ENCODE measurements around the gene GRB7. TPM values are rescaled to one million over a fixed set of nuclear protein-coding genes. Genes with fewer than 3 reads are reported as not detected.
"Not testable (repeated sequence)": the region's sequence is repeated elsewhere in the genome, so short reads cannot be mapped to it uniquely, and the experiment has no call there.

GRB7 gene
- total RNA-seq, 1 donor from 2014 or later = 2.2 TPM

DNA sequence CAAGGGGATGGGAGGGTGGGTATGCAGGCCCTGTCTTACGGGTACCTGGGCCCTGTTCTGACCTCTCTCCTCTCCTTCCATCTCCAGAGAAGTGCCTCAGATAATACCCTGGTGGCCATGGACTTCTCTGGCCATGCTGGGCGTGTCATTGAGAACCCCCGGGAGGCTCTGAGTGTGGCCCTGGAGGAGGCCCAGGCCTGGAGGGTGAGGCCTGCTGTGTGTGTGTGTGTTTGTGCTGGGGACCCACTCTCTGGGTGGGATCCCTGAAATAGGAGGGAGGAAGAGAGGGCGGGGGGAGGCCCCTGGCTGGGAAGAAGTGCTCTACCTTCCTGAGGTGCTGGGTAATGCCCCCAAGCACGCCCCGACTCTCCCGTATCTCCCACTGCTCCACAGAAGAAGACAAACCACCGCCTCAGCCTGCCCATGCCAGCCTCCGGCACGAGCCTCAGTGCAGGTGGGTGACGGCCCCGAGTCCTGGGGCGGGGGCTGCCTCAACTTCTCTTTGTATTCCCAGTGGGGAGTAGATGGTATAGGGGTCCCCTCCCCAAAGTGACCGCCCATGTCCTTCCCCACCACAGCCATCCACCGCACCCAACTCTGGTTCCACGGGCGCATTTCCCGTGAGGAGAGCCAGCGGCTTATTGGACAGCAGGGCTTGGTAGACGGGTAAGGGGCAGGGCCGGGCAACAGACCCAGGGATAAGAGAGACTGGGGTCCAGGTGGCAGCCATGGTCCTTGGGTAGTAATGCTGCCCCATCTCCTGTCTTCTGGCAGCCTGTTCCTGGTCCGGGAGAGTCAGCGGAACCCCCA lies 7.8 kb downstream of the GRB7 start:
- DNase-seq = no peak
- intact Hi-C loops (cut with DNase I) = no loop called here
- no peak for ATAC-seq (ENCODE audit: poor library complexity)

DNA sequence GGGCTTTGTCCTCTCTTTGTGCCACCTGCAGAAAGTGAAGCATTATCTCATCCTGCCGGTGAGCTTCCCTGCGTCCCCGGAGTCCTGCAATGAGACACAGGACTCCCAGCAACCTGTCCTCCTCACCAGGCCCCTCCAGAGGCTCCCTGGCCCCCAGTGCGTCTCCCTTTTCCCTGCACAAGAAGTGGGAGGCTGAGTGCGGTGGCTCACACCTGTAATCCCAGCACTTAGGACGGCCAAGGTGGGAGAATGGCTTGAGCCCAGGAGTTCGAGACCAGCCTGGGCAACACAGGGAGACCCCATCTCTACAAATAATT lies 8.4 kb downstream of the GRB7 start:
- ATAC-seq (ENCODE audit: poor library complexity) (no peak), DNase-seq (no peak)

DNA sequence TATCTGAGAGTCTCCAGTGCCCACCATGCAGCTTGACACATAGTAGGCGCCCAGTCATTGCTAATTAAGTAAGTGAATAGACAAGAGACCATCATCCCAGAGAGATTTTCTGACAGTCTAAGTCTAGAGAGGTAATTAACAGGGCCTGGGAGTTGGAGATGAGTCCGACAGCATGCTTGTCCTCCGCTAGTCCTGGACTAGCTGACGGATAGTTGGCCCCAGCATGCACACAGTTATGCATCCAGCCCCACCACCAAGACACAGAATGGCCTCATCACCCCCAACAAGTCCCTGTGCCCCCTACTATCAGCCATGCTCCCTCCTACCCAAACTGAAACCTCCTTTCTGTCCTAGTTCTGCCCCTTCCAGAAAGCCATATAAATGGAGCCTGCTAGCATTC lies 10.0 kb downstream of the GRB7 start:
- ATAC-seq (ENCODE audit: poor library complexity) (no peak), DNase-seq (no peak)
- intact Hi-C loops (cut with DNase I) = no loop called here

More for the DNA sequence above, 8.4 kb downstream of the GRB7 start:
- intact Hi-C loops (cut with DNase I) = no loop called here

DNA sequence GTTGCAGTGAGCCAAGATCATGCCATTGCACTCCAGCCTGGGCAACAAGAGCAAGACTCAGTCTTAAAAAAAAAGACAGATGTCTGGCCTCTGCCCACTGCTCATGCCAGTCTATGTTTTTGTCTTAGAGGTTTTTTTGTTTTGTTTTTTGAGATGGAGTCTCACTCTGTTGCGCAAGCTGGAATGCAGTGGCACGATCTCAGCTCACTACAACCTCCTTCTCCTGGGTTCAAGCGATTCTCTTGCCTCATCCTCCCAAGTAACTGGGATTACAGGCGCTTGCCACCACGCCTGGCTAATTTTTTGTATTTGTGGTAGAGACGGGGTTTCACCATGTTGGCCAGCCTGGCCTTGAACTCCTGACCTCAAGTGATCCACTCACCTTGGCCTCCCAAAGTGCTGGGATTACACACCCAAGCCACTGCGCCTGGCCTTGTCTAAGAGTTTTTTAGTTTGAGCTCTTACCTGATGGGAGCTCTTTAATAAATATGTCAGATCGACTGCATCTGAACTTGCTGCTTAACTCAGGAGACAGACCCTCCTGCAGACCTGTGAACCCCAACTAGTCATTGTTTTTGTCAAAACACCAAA lies 10.8 kb downstream of the GRB7 start:
- intact Hi-C loops (cut with DNase I); ATAC-seq (ENCODE audit: poor library complexity); DNase-seq: not testable (repeated sequence)

DNA sequence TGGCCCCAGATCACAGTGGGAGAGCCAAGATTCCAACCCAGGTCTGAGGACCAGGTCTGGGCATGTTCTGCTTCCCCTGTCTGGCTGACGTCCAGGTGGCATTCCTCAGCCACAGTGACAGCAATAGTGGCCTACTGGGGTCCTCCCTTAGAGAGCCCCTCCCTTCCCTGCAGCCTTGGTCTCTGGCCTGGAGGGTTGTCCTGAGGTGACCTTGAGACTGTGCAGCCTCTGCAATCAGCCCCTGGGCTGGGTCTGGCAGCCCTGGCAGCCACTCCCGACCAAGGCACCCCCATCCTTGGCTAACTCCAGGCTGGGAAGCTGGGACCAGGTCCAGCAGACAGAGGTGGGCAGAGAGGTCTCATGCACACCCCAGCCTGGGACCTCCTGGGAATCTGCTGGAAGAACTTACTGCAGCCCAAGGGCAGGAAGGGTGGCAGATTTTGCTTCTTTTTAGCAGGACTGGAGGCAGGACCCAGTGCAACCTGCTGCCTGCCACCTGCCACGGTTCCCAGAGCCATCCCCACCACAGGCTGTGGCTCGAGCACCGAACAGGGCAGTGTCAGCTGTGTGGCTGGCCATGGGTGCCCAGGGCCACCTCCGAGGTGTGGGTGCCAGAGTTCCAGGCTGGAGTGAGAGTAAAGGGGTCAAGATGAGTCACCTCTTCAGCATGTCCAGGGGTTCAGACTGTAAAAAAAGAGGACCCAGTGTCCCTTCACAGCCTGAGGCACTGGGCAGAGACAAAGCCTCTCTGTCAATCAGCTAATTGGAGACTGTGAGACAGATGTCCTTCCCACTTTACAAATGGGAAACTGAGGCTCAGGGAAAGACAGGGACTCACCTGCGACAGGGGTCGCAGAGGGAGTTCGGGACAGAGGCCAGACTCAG lies 12.6 kb downstream of the GRB7 start:
- intact Hi-C loops (cut with DNase I) = loop anchor here (5.0 to 10.0 kb wide), 2 partner anchors 128 to 206 kb away; no protein-coding TSS in a partner anchor
- DNase-seq (peak; percentile 72), ATAC-seq (ENCODE audit: poor library complexity) (peak; percentile 25)

DNA sequence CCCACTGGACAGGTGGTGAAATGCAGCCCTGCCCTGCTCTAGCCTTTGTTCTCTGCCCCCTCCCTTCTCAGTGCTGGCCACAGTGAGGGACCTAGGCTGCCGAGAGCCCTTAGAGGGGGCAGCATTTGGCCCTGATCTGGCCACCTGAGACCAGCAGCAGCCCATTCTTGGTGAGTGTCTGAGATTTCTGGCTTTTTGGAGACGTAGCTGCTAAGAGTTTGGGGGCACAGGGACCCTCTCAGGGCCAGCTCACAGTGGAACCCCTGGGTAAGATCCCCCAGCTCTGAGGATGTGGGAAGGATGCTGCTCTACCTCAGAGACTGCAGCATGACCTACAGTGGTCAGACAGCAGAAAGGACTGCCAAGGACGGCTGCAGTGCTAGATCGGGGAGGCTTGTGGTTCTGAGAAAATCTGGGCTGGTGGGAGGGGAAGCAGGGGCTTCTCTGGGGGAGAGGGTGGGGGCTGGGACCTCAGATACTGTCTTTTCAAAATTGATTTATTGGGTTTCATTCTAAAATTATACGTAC lies 13.3 kb downstream of the GRB7 start:
- DNase-seq (no peak), ATAC-seq (ENCODE audit: poor library complexity) (no peak)
- intact Hi-C loops (cut with DNase I) = loop anchor here (5.0 to 10.0 kb wide), 2 partner anchors 129 to 206 kb away; no protein-coding TSS in a partner anchor

DNA sequence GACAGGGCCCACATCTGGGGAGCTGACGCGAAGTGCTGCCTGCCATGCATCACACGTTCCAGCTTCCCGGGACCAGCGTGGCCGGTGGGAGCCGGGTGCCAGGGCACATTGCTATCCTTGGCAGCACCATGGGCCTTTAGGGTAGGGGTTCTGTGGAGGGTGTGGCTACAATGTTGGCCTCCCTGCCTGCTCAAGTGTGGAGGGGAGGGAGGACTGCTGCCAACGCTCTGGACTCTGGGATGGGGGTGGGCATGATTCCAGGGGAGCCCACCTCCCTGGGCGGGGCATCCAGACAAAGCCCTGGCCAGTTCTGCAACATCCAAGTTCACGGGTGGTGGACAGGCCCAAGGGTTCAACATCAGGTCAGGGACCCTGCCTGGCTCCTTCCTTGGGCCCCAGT lies 13.9 kb downstream of the GRB7 start:
- intact Hi-C loops (cut with DNase I) = loop anchor here (5.0 to 10.0 kb wide), 2 partner anchors 129 to 207 kb away; no protein-coding TSS in a partner anchor
- DNase-seq (no peak), ATAC-seq (ENCODE audit: poor library complexity) (no peak)

DNA sequence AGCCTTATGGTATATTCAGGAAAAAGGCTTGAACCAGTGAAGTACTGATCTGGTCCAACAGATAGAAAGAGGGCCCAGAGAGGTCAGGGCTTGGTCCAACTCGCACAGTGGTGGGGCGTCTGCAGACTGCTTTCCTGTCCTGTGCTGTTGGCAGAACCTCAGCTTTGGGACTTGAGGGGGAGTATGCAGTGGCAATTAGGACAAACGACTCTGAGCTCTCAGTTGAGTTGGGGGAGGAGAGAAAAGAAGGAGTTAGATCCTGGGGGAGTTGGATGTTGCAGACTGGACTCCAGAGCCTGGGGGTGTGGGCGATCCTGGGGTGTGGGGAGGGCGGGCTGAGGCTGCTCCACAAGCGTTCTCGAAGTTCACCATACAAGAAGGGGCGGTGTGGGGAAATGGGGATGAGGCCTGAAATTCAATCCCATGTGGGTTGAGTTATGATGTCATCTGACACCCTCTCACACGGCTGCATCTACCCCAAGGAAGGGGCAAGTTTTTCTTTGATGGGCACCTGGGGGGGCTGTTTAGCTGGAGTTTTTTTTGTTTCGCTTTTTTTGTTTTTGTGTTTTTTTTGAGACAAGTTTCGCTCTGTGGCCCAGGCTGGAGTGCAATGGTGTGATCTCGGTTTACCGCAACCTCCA lies 14.6 kb downstream of the GRB7 start:
- intact Hi-C loops (cut with DNase I) = loop anchor here (5.0 to 10.0 kb wide), 2 partner anchors 130 to 208 kb away; no protein-coding TSS in a partner anchor
- ATAC-seq (ENCODE audit: poor library complexity) = no peak
- no peak for DNase-seq

DNA sequence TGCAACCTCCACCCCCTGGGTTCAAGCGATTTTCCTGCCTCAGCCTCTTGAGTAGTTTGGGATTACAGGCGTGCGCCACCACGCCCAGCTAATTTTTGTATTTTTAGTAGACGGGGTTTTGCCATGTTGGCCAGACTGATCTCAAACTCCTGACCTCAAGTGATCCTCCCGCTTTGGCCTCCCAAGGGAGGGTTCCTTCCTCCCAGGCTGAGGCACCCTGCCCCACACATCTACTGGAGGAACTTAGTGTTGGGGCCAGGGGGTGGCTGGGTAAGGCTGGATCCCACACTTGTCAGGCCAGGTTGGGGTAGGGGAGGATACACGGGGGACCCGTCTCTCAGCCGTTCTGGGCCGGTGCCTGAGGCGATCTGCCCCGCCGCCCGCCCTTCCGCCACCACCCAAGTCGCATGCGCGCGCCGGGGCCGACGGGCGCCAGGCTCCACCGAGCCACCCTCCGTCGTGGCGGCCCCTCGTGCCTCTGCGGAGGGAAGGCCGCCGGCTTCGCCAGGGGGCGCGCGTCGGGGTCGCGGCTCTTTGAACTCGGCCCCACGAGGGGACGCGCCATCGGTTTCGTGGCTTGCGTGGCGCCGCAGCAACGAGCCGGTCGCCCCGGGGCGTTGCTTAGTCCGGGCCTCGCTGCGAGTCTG lies 15.9 kb downstream of the GRB7 start:
- intact Hi-C loops (cut with DNase I) = loop anchor here (5.0 to 10.0 kb wide), 2 partner anchors 131 to 209 kb away; no protein-coding TSS in a partner anchor
- peak; percentile 80 for DNase-seq

DNA sequence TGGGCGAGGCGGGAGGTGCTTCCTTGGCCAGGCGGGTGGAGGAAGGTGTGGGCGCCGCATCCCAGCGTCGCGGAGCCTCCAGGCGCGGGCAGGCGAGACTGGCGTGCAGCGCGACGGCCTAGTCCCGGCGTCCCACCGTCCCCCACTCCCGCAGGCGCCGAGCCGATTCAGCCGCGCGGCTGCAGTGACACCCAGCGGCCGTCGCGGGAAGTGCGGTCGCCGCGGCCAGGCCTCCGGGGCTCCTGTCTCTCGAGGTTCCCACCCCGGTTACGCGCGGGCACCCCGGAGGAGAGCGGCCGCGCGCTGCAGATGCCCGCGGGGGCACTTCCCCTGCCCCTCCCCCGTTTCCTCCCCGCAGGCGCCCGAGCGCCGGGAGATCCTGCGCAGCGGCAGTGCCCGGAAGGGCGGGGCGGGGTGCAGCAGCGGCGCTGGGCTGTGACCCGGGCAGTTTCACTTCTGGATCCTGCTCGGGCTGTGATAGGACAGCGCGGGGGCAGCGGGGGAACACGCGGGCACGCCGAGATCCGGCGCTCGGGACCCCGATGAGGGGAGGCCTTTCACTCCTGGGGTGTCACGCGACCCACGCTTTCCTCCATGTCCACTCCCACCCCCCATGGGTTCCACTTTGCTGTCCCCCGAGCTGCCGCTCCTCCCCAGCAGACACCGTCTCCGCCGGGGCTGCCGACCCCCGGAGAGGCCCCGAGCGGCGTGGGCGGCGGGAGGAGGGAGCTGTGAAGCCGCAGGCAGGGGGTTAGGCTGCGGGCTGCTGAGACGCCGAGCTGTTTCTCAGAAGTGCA lies 16.6 kb downstream of the GRB7 start:
- ATAC-seq (ENCODE audit: poor library complexity) (peak; percentile 95), DNase-seq (peak; percentile 96)
- intact Hi-C loops (cut with DNase I) = loop anchor here (5.0 to 10.0 kb wide), 2 partner anchors 132 to 210 kb away; no protein-coding TSS in a partner anchor

More for the DNA sequence above, 15.9 kb downstream of the GRB7 start:
- peak; percentile 59 for ATAC-seq (ENCODE audit: poor library complexity)

DNA sequence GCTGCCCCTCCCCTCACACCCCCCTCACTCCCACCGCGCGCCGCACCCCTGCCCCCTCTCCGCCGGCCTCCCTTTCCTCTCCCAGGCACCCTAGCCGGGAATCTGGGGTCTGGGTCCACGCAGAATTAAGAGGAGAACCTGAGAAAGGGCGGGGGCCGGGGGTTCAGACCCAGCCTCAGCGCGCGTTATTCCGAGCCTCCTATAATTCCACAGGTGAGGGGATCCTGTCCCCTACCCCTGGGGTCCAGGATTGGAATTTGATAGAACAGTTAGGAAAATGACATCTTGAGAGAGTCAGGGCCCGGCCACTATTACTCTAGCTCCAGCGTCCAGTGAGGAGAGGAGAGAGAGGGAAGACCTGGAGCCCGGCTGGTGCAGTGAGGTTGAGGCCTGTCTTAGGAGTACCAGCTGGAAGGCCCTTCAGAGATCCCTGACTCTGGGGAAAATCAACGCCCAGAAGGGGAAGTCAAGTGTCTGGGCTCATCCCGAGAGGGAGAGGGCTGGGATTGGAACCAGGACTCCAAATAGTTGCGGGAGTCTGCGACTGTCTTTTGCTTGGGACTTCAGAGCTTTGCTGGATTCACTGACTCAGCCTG lies 17.3 kb downstream of the GRB7 start:
- DNase-seq (no peak), ATAC-seq (ENCODE audit: poor library complexity) (peak; percentile 5)
- intact Hi-C loops (cut with DNase I) = loop anchor here (5.0 to 10.0 kb wide), 2 partner anchors 133 to 210 kb away; no protein-coding TSS in a partner anchor

DNA sequence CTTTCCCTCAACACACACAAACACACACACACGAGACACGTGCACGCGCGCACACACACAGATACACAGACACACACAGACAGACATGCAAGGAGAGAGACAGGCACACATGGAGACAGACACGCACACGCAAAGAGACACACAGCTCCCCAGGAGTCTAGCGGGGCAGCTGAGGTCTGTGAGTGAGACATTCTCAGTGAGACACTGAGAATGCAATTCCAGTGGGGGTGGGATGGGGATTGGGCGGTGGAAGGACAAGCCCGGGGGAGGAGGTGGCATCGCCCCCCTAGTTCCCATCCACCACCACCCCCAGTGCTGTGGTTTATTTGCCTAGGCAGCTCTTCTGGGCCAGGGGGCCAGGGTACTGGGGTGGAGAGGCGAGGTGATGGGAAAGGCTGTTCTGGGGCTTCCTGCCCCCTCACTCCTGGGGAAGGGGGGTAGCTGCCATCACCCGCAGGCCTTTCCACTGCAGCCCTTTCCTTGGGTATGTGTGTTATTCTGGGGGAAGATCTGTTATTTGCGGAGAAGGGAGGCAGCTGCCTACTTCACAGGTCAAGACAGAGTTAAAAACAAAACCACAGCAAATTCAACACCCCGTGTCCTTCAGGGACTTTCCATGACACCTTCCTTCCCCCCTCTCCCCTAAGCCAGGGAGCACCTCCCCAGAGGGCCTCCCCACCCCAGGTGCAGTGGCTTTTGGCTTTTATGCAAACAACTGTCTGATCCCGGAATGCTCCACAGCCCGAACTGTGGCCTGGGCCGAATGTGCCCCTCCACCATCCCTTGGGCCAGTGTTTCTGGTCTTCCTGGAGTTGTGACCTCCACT lies 18.0 kb downstream of the GRB7 start:
- DNase-seq (no peak), ATAC-seq (ENCODE audit: poor library complexity) (no peak)
- intact Hi-C loops (cut with DNase I) = loop anchor here (10.0 kb wide), 1 partner anchor 211 kb away; no protein-coding TSS in a partner anchor

DNA sequence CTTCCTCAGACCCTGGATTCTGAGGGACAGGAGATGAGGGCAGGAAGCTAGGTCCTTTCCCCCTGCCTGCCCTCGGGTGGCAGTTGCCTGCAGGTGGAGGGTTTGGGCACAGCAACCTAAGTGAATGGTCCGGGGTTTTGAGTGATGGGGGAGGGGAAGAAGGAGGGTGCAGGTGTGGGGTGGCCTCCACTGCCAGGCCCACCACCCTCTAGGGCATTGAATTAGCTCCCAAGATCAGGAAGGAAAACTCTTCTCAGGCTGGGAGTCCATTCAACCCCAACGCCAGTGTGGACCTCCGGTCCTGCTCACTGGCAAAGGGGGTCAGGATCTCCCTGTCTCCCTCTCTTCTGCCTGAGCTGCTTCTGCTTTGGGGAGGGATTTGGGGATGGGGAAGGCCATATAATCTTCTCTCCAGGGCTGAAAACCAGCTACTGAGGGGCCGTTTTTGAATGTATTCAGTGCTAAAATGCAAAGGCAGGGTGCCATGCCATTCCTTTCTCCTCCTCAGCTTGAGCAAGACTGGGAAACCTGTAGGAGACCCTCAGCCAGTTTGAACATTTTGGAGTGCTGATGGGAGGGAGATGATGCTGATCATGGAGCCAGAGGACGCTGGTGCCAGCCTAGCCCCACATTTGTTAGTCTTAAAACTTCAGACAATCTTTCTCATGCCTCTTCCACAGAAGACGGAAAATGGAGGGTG lies 18.8 kb downstream of the GRB7 start:
- DNase-seq = no peak
- intact Hi-C loops (cut with DNase I) = loop anchor here (10.0 kb wide), 1 partner anchor 212 kb away; no protein-coding TSS in a partner anchor
- ATAC-seq (ENCODE audit: poor library complexity) = no peak

DNA sequence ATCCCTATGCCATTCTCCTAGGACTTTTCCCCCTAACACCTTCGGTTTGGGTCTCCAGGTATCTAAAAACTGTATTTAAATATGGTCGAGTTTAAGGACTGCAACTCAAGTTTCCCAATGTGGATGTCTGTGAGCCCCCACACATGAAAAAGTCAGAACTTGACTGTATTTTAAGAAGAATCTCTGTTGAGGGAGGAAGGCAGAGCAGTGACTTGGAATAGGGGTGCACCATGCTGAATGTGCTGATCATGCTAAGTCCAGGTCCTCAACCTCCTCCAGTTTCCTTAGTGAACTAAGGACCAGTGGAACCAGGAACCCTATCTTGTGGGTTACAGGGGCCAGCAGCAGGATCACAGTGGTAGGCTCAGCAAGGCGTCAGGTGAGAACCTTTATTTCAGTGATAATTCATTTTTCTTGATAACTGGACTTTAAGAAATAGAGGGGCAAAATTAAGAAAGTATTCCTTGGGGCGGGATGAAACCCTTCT lies 19.5 kb downstream of the GRB7 start:
- intact Hi-C loops (cut with DNase I) = loop anchor here (10.0 kb wide), 1 partner anchor 212 kb away; no protein-coding TSS in a partner anchor
- ATAC-seq (ENCODE audit: poor library complexity) (no peak), DNase-seq (no peak)
